Measurements from ENCODE around the gene CPM.

DNA sequence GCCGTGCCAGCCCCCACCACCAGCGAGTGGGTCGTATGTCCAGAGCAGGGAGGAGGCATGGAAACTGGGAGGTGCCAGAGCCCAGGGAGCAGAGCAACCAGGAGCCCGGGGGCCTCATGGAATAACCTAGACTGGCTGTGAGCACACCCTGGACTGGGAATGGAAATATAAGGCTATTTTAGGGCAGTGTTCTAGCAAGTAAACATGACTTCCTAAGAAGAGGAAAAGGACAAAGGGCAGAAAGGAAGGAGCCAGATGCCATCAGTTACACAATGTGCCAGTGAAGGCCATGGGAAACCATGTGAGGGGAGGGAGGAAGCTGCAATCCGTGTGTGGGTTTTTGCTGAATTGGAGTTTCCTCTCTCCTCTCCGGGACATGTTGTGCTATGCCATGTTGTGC is 18.7 kb upstream of the CPM start:
- TF ChIP-seq, protein P1, sequence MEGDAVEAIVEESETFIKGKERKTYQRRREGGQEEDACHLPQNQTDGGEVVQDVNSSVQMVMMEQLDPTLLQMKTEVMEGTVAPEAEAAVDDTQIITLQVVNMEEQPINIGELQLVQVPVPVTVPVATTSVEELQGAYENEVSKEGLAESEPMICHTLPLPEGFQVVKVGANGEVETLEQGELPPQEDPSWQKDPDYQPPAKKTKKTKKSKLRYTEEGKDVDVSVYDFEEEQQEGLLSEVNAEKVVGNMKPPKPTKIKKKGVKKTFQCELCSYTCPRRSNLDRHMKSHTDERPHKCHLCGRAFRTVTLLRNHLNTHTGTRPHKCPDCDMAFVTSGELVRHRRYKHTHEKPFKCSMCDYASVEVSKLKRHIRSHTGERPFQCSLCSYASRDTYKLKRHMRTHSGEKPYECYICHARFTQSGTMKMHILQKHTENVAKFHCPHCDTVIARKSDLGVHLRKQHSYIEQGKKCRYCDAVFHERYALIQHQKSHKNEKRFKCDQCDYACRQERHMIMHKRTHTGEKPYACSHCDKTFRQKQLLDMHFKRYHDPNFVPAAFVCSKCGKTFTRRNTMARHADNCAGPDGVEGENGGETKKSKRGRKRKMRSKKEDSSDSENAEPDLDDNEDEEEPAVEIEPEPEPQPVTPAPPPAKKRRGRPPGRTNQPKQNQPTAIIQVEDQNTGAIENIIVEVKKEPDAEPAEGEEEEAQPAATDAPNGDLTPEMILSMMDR (IDR thresholded peaks at IDR 0.05): no peak
- TF ChIP-seq ZFX (IDR thresholded peaks at IDR 0.05; ENCODE audit: borderline replicate concordance): no peak

Measured in 22Rv1 (cell line).